OCI-LY1 (cell line): ENCODE measurements around the gene FGF21.

ENCODE experiments used
- H2AFZ ChIP-seq: fragments of 200-600 bp; sonication (generic), shearing (Covaris generic); 2 replicates; pipeline ENCODE4 v1.6.0; 2014; ENCODE audit warnings: antibody characterized with exemption, mild to moderate bottlenecking, low read length
- H3F3A ChIP-seq: fragments of 200-600 bp; sonication (generic), shearing (Covaris generic); 2 replicates; pipeline ENCODE4 v1.6.0; 2014; ENCODE audit warnings: mild to moderate bottlenecking, antibody characterized with exemption, low read length, moderate library complexity; ENCODE audit not compliant: insufficient read depth
- H3K27ac ChIP-seq: fragments of 200-600 bp; sonication (generic); 2 replicates; pipeline ENCODE4 v1.5.1; 2014; ENCODE audit warnings: low read length, mixed run types, mild to moderate bottlenecking, low read depth; ENCODE audit not compliant: poor library complexity, severe bottlenecking
- H3K27me3 ChIP-seq: fragments of 200-600 bp; sonication (generic); 2 replicates; pipeline ENCODE4 v1.6.0; 2014; ENCODE audit warnings: antibody characterized with exemption, mild to moderate bottlenecking, low read length, moderate library complexity; ENCODE audit not compliant: insufficient read depth
- H3K36me3 ChIP-seq: fragments of 200-600 bp; sonication (generic); 2 replicates; pipeline ENCODE4 v1.6.1; 2014; ENCODE audit warnings: mild to moderate bottlenecking, antibody characterized with exemption, low read length, moderate library complexity, mixed read lengths; ENCODE audit not compliant: insufficient read depth
- H3K4me1 ChIP-seq: fragments of 200-600 bp; sonication (generic); 2 replicates; pipeline ENCODE4 v1.5.1; 2014; ENCODE audit warnings: mild to moderate bottlenecking, low read length, moderate library complexity; ENCODE audit not compliant: insufficient read depth, severe bottlenecking
- H3K4me2 ChIP-seq: fragments of 200-600 bp; sonication (generic), shearing (Covaris generic); 2 replicates; pipeline ENCODE4 v1.6.1; 2014; ENCODE audit warnings: low read length
- H3K4me3 ChIP-seq: fragments of 200-600 bp; sonication (generic); 2 replicates; pipeline ENCODE4 v1.5.1; 2014; ENCODE audit warnings: low read length, low read depth, mild to moderate bottlenecking, mixed read lengths; ENCODE audit not compliant: poor library complexity, severe bottlenecking
- H3K79me2 ChIP-seq: fragments of 200-600 bp; shearing (Covaris generic); 2 replicates; pipeline ENCODE4 v1.6.1; 2016; ENCODE audit warnings: mixed run types, low read length, mixed read lengths; ENCODE audit not compliant: insufficient read depth
- H3K9ac ChIP-seq: fragments of 200-600 bp; sonication (generic), shearing (Covaris generic); 2 replicates; pipeline ENCODE4 v1.6.1; 2014; ENCODE audit warnings: mild to moderate bottlenecking, low read length, mixed read lengths
- H3K9me2 ChIP-seq: fragments of 200-600 bp; sonication (generic), shearing (Covaris generic); 2 replicates; pipeline ENCODE4 v1.6.1; 2014; ENCODE audit warnings: low read depth, mild to moderate bottlenecking, low read length, mixed read lengths
- H3K9me3 ChIP-seq: fragments of 200-600 bp; shearing (Covaris generic); 2 replicates; pipeline ENCODE4 v1.6.1; 2014; ENCODE audit warnings: low read length, mixed read lengths
- H4K20me1 ChIP-seq: fragments of 200-600 bp; sonication (generic), shearing (Covaris generic); 2 replicates; pipeline ENCODE4 v1.6.0; 2016; ENCODE audit warnings: mild to moderate bottlenecking, low read length; ENCODE audit not compliant: insufficient read depth
- EZH2 ChIP-seq: fragments of 200-600 bp; sonication (generic), shearing (Covaris generic); IDR thresholded peaks from 2 replicates; pipeline ENCODE4 v1.8.0; 2017; ENCODE audit warnings: borderline replicate concordance, mixed run types, mild to moderate bottlenecking, antibody characterized with exemption, low read length, moderate library complexity, mixed read lengths
- TF ChIP-seq, protein P1 (sequence below): fragments of 200-600 bp; sonication (generic), shearing (Covaris generic); IDR thresholded peaks from 2 replicates; pipeline ENCODE4 v1.5.1; 2017; ENCODE audit warnings: mild to moderate bottlenecking, antibody characterized with exemption, low read length, moderate library complexity, mixed read lengths

FGF21 gene

GRCh38 chr19:48718711-48719231 lies 36.6 kb upstream of the FGF21 start:
- no peak overlapping the region for H3K27ac ChIP-seq
- H3K79me2 ChIP-seq = no peaks in the 10 kb centered on the region
- TF ChIP-seq EZH2 = no peak
- TF ChIP-seq, protein P1, sequence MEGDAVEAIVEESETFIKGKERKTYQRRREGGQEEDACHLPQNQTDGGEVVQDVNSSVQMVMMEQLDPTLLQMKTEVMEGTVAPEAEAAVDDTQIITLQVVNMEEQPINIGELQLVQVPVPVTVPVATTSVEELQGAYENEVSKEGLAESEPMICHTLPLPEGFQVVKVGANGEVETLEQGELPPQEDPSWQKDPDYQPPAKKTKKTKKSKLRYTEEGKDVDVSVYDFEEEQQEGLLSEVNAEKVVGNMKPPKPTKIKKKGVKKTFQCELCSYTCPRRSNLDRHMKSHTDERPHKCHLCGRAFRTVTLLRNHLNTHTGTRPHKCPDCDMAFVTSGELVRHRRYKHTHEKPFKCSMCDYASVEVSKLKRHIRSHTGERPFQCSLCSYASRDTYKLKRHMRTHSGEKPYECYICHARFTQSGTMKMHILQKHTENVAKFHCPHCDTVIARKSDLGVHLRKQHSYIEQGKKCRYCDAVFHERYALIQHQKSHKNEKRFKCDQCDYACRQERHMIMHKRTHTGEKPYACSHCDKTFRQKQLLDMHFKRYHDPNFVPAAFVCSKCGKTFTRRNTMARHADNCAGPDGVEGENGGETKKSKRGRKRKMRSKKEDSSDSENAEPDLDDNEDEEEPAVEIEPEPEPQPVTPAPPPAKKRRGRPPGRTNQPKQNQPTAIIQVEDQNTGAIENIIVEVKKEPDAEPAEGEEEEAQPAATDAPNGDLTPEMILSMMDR = no peak
- no peak overlapping the region for H3K9ac ChIP-seq
- H4K20me1 ChIP-seq = no peaks in the 10 kb centered on the region
- no peaks in the 10 kb centered on the region for H3F3A ChIP-seq
- no peak overlapping the region for H2AFZ ChIP-seq
- no peak overlapping the region for H3K4me3 ChIP-seq
- no peaks in the 10 kb centered on the region for H3K27me3 ChIP-seq
- H3K9me2 ChIP-seq = no peaks in the 10 kb centered on the region
- no peaks in the 10 kb centered on the region for H3K9me3 ChIP-seq
- no peak overlapping the region for H3K4me2 ChIP-seq
- H3K4me1 ChIP-seq = peaks cover 32% of the 10 kb centered on the region
- no peaks in the 10 kb centered on the region for H3K36me3 ChIP-seq

- Histone ChIP-seq H3K9ac (peak within 1 kb of the TSS; percentile 67; the same call in 1 of the 2 replicates), H3K4me3 (peak within 1 kb of the TSS; percentile 63), H3K9me3 (no peaks in the 10 kb centered on the region), H3K27ac (peak within 1 kb of the TSS; percentile 58), H2AFZ (no peak within 1 kb of the TSS), H3K79me2 (no peaks in the 10 kb centered on the region), H3K27me3 (no peaks in the 10 kb centered on the region), H3K4me2 (peak within 1 kb of the TSS; percentile 62), H3K36me3 (no peaks in the 10 kb centered on the region), H3F3A (no peaks in the 10 kb centered on the region), H3K9me2 (no peaks in the 10 kb centered on the region), H4K20me1 (no peaks in the 10 kb centered on the region), H3K4me1 (peaks cover 29% of the 10 kb centered on the region)
- TF ChIP-seq, protein P1 = no peak
- no peak for TF ChIP-seq EZH2
Measured at GRCh38 chr19:48719263-48720171, 35.8 kb upstream of the FGF21 start, which contains the start of gene MAMSTR. TSS of gene MAMSTR (minus strand) at chr19:48719725. CDS start at chr19:48719031, 694 bp downstream.

GRCh38 chr19:48720251-48720612 lies 35.1 kb upstream of the FGF21 start:
- Histone ChIP-seq H3K9ac (peak overlapping the region; percentile 67; the same call in 1 of the 2 replicates), H3K4me1 (peaks cover 25% of the 10 kb centered on the region), H3K4me2 (peak overlapping the region; percentile 62), H3K27me3 (no peaks in the 10 kb centered on the region), H4K20me1 (no peaks in the 10 kb centered on the region), H3K27ac (no peak overlapping the region), H3K4me3 (peak overlapping the region; percentile 63), H3K9me2 (no peaks in the 10 kb centered on the region), H3K79me2 (no peaks in the 10 kb centered on the region), H3K36me3 (no peaks in the 10 kb centered on the region), H2AFZ (no peak overlapping the region), H3F3A (no peaks in the 10 kb centered on the region), H3K9me3 (no peaks in the 10 kb centered on the region)
- TF ChIP-seq EZH2 = no peak
